ENCODE data around the gene MRPL36.
A peak's percentile ranks its signal among the peaks of the same experiment; 100 is the strongest.
"Not testable (repeated sequence)": the region's sequence is repeated elsewhere in the genome, so short reads cannot be mapped to it uniquely, and the experiment has no call there.

The MRPL36 gene

DNA sequence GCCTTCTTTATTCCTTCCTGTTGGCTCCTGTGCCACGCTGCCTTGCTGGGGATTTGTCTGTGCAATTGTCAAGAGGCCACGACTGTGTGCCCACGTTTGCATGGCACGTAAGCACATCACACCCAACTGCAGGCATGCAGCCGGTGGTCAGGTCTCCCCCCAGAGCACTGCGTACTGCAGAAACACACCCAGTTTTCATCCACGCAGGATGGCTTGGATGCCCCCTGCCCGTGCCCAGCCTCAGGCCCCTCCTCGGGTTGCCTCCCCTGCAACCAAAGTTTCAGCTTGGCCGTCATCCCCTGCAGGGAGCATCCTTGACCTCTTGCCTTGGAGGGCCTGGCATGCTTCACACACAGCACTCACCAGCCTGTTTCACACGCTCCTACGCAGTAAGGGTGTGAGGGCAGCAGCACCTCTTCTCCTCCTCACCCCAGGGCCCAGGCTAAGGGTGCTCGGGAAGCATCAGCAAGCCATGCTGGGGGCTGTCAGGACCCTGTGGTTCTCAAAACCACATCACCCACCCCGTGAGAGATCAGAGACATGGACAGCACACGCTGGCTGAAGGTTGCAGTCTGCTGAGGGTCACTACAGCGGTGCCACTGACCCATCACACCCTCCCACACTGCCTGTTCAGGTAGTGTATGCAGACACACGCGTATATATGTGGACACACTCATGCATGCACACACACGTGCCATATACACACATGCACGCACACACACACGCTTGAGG lies 3.1 kb downstream of the MRPL36 start:
- no peak for DNase-seq (ENCODE audit: low read depth in 2 of 2)

DNA sequence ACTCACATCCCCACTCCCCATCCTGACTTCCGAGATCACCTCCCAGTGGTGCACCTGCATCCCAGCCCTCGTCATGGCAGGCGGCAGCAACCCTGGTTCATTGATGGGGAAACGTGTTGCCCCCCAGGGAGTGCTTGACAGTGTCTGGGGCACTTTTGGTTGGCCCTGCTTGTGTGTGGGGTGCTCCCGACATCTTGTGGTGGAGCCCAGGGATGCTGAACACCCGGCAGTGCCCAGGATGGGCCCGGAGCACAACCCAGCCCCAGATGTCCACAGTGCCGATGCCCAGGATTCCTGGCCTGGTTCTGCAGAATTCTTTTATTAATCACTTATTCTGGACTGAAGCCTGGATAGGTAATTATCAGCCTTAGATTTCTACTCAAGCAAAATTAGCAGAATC lies 3.7 kb downstream of the MRPL36 start:
- no peak for DNase-seq (ENCODE audit: low read depth in 2 of 2)

DNA sequence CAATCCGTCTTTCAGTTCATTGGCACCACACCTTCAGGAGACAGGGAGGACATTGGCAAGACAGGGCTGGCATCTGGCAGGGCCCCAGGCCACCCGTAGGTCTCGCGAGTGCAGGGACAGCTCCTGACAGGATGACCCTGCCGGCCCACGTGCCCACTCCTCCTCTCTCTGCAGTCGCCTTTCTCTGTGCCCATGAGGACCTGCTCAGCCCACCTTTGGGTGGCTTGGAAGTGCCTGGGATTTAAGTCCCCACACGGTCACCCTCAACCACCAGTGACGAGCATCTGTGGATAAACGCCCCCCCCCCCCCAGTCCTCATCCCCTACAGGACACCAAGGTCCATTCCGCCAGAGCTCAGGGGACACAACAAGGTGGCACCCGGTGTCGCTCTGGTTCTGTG lies 4.1 kb downstream of the MRPL36 start:
- no peak for DNase-seq (ENCODE audit: low read depth in 2 of 2)

DNA sequence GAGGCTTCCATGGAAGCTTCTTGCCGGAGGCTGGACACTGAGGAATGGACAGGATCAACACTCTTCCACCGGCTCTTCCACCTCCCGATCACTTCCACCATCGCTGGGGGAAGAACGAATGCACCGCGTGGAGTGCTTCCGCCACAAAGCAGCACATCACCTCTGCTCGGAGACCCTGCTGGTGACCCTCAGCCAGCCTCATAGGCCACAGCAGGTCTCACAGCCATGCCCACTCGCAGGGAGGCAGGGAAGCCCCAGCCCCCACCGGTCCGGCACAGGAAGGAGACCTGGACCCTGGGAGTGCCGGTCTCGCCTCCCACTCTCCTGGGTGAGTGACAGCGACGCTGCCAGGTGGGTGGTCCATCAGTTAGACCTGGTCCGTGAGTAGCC lies 4.7 kb downstream of the MRPL36 start:
- DNase-seq (ENCODE audit: low read depth in 2 of 2) = no peak

DNA sequence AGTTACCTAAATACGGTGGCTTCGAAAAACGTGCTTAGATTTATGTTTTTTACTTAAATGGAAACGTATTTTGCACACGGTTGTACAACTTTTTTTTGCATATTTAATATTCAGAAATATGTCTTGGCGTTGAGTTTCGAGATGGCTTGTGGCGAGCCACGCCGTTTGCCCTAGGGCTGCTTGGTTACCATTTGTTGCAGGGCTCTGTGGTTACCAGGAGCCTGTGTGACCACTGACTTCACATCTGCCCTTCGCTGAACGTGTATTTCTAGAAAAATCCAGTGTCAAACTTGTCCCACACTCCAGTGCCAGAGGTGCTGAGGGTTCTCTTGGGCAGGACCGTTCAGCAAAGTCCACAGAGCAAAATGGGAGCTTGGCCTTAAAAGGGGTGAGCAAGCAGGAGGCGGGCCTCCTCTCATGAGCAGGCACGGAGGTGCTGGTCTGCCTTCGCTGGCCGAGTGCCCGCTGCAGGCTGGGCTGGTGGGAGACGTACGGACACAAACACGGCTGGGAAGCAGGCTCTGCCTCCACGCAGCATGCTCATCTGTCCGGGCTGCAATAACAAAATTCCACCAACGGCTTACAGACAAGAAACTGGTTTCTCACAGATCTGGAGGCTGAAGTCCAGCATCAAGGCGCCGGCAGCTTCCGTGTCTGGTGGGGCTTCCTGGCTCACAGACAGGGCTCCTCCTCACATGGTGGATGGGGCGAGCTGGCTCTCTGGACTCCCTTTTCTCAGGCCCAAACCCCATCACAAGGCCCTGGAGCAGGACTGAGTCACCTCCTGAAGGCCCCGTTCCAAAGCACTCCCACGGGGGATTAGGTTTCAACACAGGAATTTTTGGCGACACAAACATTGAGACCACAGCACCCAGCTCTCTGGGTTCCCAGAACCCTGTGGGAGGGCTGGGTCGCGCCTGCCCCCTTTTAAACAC lies 5.4 kb downstream of the MRPL36 start:
- DNase-seq (ENCODE audit: low read depth in 2 of 2) = no peak

DNA sequence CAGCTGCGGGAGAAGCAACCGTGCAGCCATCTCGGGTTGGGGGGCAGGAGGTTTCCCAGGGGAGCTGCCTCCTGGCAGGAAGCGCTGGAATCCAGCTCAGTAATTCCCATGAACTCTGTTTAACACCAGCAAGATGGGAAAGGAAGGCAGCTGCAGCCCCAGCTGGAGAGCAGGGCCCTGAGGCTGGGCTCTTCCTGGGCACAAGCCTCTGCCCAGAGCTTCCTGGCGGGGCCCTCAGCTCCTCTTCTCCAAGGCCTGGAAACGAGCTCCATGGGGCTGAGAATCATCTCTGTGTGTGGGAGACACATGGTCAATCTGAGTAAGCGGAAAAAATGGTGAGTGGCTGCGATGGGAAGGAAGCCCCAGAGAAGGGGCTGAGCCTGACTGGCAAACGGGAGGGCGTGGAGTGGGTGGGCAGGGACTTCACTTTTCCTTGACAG lies 6.3 kb downstream of the MRPL36 start:
- DNase-seq (ENCODE audit: low read depth in 2 of 2) = peak in 1 of 2 donors; percentile 19

DNA sequence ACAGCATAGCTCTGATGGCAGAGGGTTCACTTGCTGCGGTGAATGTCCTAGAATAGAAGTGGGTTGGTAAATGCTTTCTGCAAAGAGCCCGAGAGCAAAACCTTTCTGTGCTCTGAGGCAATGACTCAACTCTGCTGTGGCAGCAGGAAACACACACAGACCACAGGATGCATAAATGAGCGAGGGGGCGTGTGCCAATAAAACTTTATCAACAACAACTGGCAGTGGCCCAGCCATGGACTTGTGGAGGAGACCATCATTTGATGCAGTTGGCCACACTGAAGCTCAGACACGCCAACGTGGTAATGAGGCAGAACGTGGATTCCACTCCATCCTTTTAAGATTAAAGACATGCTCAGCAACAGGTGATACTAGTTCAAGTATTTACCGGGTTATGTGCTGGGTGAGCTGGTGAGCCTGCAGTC lies 6.8 kb downstream of the MRPL36 start:
- peak; percentile 58 to 71 for DNase-seq (ENCODE audit: low read depth in 2 of 2)

DNA sequence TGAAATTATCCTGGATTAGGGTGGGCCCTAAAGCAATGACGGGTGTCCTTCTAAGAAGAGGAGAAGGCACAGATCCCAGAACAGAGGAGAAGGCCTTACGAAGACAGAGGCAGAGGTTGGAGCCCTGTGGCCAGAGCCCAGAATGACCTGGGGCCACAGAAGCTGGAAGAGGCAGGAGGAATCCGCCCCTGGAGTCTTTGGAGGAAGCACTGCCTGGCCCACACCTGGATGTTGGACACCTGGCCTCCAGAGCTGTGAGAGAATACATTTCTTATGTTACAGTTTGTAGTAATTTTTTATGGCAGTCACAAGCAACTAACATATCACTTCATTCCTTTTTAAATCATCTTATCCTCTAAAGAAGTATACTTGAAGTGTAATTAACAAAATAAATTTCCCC lies 8.5 kb downstream of the MRPL36 start:
- DNase-seq (ENCODE audit: low read depth in 2 of 2) = no peak

DNA sequence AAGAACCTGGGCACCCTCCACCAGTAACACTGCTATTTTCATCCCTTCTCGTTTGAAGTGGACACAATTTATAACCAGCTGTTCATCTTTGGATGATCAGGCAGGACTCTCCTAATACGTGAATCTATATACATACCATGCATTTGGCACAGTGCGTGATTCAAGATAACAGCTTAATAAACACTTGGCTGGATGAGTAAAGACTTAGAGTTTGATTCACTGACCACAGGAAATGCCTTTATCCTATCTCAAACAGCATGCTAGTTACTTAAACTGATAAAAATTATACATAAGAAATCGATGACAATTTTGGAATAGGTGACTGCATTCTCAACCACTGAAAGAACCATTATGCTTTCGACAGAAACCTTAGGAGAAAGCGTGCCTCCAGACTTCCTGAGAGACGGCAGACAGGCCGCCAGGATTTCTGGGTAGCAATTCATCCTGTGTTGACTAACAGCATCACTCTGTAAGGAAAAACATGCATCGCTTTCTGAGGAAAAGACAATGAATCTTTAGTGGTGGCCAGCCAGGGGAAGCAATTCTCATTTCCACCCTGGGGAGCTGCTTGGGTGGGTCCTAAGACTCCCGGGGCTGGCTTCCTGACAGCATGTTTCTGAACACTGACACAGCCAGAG lies 9.7 kb downstream of the MRPL36 start:
- no peak for DNase-seq (ENCODE audit: low read depth in 2 of 2)

DNA sequence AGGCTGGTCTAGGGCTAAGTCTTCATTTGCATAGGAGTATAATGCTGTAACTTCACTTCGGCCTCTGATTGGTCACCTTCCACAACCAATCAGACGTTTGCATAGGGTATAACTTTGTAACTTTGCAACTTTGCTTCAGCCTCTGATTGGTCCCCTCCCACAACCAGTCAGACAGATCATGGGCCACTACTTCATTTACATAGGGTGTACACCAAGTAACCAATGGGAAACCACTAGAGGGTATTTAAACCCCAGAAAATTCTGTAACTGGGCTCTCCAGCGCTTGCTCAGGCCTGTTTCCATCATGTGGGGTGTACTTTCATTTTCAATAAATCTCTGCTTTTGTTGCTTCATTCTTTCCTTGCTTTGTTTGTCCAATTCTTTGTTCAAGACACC lies 10.2 kb downstream of the MRPL36 start:
- not testable (repeated sequence) for DNase-seq (ENCODE audit: low read depth in 2 of 2)

DNA sequence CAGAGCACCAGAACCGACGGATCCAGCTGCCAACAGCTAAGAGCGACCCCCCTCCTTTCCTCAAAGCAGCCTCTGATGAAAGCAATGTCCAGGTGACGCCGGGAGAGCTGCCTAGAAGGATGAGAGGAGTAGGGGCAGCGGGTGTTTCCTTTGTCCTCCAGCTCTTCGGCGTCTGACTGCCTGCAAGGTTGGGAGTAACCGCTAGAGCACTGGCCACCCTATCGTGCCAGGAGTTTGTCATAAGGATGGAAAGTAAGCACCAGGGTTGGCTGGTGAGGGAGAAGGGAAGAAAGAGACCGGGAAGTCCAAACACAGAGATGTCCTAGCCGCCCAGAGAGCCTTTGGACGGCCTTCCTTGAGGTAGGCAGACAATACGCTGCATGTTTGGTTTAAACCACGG lies 10.8 kb downstream of the MRPL36 start:
- DNase-seq (ENCODE audit: low read depth in 2 of 2) = no peak

DNA sequence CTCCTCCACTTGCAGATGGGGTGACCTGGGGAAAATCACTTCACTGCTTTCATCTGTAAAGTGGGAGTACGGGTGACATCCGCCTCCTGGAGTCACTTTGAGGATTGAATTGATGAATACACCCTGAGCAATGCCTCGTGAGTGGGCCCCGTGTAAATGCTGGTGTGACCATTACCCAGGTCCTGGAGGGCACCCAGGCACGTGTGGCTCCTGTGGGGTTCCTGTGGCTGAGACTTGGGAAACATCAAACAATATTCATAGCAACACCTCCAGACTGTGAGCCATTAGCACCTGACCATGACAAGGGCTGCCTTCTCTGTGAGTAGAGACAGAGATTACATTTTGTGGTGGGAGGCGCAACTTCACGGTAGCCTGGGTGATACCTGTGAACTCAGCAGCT lies 11.4 kb downstream of the MRPL36 start:
- DNase-seq (ENCODE audit: low read depth in 2 of 2) = no peak

DNA sequence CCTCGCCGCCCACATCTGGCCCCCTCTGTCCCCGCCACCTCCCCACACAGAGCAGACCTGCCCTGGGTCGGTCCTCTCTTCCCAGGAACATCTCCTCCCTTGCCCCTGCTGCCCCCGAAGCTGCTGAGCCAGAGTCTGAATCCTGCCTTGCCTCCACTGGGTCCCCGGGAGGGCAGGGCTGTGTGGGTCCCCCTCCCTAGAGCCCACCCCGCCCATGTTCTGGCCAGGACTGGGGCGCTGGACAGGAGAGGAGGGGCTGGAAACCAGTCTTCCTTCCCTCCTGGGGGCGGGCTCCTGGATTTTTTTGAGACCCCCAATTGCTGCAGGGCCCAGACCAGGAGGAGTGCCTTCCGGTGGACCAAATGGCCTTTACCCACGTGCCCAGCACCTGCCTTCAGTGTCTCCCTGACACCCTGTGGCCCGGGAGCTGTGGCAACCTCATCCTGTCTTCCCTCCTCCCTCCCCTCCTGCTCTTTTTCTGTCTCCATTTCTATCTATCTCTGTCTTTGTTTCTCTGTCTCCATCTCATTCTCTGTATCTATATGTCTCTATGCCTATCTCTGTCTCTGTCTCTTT lies 12.1 kb downstream of the MRPL36 start:
- no peak for DNase-seq (ENCODE audit: low read depth in 2 of 2)

DNA sequence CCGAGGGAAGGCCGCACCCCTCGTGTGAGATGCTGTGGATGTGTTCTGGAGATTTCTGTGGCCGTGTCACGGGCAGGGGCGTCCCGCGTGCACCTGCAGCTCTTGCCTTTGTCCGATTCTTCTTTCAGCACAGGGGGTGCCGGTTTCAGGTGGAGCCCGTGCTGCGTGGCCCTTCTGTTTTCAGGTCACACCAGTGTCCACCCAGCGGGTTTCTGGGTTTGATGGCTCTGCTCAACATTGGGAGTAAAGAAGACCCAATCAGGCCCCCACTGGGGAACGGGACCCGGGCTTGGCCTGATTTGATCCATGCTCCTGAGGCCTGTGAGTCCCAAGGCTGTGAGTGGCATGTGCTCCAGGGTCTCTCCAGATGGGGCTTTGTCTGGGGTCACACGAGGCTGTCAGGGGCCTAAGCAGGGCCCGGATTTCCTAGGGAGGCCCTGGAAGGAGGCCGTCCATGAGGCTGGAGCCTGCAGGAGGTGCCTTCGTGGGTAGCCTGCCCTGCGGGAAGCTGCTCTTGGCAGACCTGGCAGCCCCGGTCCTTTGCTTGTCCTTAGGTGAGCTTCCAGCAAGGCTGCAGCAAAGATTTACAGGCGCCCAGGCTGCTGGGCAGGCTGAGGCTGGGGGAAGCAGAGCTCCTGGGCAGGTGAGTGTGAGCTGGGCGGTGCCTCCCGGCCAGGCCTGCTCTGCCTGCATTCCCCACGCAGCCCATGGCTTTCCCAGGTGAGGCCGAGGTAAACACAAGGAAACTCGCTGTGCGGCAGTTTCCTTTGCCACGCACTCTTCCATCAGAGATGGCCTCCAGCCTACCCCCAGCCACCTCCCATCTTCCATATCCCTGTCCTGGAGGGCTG lies 12.8 kb downstream of the MRPL36 start:
- no peak for DNase-seq (ENCODE audit: low read depth in 2 of 2)

DNA sequence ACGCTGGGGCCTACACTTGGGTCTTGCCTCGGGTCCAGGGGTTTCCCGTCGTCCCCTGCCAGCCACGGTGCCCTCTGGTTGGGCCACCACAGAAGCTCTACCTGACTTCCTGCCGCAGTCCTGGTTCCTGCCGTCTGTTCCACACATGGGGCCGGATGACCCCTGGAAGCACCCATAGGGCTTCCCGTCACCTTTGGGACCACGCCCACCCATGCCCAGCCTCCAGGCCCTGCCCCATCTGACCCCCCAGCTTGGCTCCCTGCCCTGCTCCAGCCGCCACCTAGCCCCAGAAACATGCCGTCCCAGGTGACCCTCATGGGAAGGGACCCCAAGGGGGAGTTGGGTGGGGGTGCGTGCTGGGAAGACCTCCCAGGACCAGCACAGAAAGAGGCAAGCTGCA lies 13.7 kb downstream of the MRPL36 start:
- no peak for DNase-seq (ENCODE audit: low read depth in 2 of 2)

DNA sequence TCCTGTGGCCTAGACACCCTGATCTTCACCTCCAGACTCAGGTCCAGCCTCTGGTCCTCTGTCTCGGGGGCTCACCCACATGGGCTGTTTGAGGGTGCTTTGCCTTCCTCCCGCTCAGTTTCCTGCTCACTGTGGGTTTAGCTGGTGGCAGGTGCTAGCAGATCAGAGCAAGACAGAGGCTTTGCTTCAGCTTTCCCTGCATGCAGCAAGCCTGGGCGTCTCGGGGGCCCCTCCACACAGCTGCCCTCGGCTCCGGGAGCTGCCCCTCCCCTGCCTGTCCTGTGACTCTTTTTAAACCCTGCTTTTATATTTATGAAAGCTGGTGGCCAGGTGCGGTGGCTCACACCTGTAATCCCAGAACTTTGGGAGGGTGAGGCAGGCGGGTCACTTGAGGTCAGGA lies 14.6 kb downstream of the MRPL36 start:
- no peak for DNase-seq (ENCODE audit: low read depth in 2 of 2)

DNA sequence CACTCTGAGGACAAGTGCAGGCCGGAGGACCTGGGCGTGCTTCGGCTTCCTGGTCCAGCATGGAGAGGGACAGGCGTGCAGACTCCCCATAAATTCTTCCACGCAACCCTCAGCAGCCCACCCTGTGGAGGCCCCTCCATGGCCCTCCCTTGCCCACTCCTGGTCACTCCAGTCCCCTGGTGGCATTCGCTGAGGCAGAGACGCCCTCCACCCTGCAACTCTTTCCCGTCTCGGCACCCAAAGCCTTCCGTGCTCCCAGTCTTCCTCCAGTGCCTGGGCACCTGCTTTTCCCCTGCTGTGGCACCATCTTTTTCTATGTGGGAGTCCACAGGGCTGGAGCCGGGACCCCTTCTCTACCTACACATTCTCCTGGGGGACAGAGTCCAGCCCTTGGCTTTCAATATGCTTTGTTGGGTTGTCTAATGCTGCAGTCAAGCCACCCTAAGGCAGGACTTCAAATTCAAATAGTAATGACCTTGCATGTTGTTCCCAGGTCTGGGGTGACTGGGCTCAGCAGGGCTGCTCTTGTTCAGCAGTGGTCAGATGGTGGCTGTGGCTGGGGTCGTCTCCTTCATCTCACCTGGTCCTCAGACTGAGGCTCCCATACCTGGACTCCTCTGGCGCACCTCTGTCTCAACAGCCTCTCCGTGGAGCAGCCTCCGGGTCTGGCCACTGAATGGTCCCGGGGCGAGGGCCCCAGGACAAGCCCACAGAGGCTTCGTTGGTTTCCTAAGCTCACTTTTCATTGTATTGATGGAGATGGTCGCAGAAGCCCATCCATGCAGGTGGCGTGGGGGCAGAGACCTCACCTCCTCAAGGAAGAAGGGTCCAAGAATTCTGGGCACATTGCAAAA lies 15.2 kb downstream of the MRPL36 start:
- no peak for DNase-seq (ENCODE audit: low read depth in 2 of 2)

DNA sequence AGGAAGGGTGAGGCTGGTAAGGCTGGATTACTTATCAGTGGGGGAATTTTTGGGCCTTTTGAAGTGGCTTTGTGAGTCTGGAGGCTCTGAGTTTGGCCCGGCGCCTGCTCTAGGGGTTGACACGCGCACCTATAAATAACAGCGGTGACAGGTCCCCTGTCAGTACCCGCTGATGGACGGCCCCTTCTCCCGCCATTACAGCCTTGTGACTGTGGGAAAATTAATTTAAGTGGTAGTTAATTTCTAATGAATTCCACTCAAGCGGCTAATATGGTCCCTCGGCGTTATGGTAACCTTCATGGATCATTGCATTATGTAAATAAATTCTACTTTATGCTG lies 16.5 kb downstream of the MRPL36 start:
- DNase-seq (ENCODE audit: low read depth in 2 of 2) = no peak

DNA sequence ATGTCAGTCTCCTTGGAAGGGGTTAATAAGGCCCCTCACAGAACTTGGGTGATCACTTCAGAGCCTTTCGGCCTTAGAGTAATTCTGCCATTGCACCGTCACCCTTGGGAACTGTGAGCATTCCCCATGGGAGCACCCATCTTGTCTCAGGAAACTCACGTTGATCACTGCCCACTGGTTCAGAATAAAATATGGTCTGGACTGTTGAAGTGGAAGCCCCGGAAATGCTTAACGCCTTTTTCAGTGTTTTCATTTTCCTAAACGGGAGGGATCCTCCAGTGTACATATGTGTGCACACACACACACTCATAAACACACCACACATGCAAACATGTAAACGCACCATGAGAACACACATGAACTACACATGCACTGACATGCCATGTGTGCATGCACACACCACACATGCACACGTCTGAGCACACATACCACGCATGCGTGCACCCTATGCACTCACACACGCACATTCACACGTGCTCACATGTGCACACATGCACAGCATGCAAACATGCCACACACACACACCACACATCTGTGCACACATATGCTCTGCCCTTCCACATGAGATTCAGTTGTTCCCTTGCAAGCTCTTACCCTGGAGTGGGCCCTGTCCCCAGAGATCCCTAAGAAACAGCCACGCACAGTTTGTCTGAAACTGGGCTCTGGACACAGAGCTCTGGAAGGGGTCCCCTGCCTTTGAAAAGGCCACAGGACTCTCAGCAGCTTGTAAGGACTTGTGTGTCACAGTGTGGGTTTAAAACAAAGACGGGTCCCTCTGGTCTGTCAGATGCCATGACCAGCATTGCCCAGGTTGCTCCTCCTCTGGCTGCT lies 17.0 kb downstream of the MRPL36 start:
- no peak for DNase-seq (ENCODE audit: low read depth in 2 of 2)
